Purkinje cell (primary cell): Measurements from ENCODE around the gene SMAD6. TPM values are rescaled to one million over a fixed set of nuclear protein-coding genes. Genes with fewer than 3 reads are reported as not detected.

Experiments used
- polyA plus RNA-seq: library from polyadenylated mRNA; unstranded; fragments of >200 nt; fragmentation: Nextera tagmentation; gene quantifications from 2 replicates; pipeline ENCODE4 v1.2.1, GENCODE V29; 2014

The SMAD6 gene
- polyA plus RNA-seq: not detected in 2 replicates

GRCh38 chr15:66702035-66702786 is at the start of gene SMAD6:
Gene SMAD6, plus strand, starts transcription at chr15:66702236. Its CDS starts 1,023 bp downstream, at chr15:66703259.

Other genes with a start within 250 kb of the SMAD6 start
- 150 and 167 TPM in 2 replicates for gene SNAPC5, start 204.5 kb upstream of the SMAD6 start, polyA plus RNA-seq
- 356 and 382 TPM in 2 replicates for gene RPL4, start 197.4 kb upstream of the SMAD6 start, polyA plus RNA-seq
- gene ZWILCH, start 196.9 kb upstream of the SMAD6 start, polyA plus RNA-seq: 29.7 and 52.3 TPM in 2 replicates
- 0.39 TPM in 1 of 2 replicates, not detected in the other for gene LCTL, start 136.2 kb upstream of the SMAD6 start, polyA plus RNA-seq